HepG2 (cell line): ENCODE measurements around the gene COQ3. TPM values are rescaled to one million over a fixed set of nuclear protein-coding genes. Genes with fewer than 3 reads are reported as not detected.

Source experiments
- ATAD3A ChIP-seq: sonication (generic); formaldehyde crosslinking; IDR thresholded peaks from 2 replicates; pipeline ENCODE4 v1.4.0; 2020; ENCODE audit warnings: missing genetic modification reagents
- ELF4 ChIP-seq: sonication (generic); formaldehyde crosslinking; IDR thresholded peaks from 2 replicates; pipeline ENCODE4 v1.5.0; 2020; ENCODE audit warnings: missing genetic modification reagents, mild to moderate bottlenecking, moderate library complexity, borderline replicate concordance
- FOXK1 ChIP-seq: sonication (generic); formaldehyde crosslinking; IDR thresholded peaks from 2 replicates; pipeline ENCODE4 v1.4.0; 2020; ENCODE audit warnings: low read depth, missing genetic modification reagents, borderline replicate concordance
- ISX ChIP-seq: sonication (generic); formaldehyde crosslinking; conservative IDR thresholded peaks from 2 replicates; pipeline ENCODE4 v1.5.0; 2020; ENCODE audit warnings: missing genetic modification reagents
- MEIS1 ChIP-seq: sonication (generic); formaldehyde crosslinking; IDR thresholded peaks from 2 replicates; pipeline ENCODE4 v1.9.0; 2021; ENCODE audit warnings: mild to moderate bottlenecking, missing genetic modification reagents, moderate library complexity, borderline replicate concordance
- NR2F1 ChIP-seq, 2 experiments: fragments of 450-650 bp in 1 of 2; formaldehyde crosslinking in 1 of 2; IDR thresholded peaks; 2 replicates each; pipeline versions ENCODE4 v1.5.0 to v1.6.1; 2016 to 2020; ENCODE audit warnings: mild to moderate bottlenecking in 1 of 2, missing compliant biosample characterization in 1 of 2, missing genetic modification reagents in 1 of 2, moderate library complexity in 1 of 2
- PHF5A ChIP-seq: IDR thresholded peaks from one replicate; pipeline ENCODE4 v1.6.1; 2018; ENCODE audit warnings: low read depth, missing genetic modification reagents; ENCODE audit not compliant: unreplicated experiment
- RERE ChIP-seq: IDR thresholded peaks from 2 replicates; pipeline ENCODE4 v1.6.1; 2016; ENCODE audit warnings: low read depth, missing genetic modification reagents, missing compliant biosample characterization
- SRSF1 ChIP-seq: fragments of 200-400 bp; formaldehyde crosslinking; optimal IDR thresholded peaks from 2 replicates; pipeline ENCODE3; 2017; ENCODE audit warnings: mild to moderate bottlenecking, low read depth, low read length, moderate library complexity
- SYNCRIP ChIP-seq: fragments of 200-400 bp; formaldehyde crosslinking; IDR thresholded peaks from 2 replicates; pipeline ENCODE4 v1.6.1; 2018; ENCODE audit warnings: mild to moderate bottlenecking, low read depth, low read length; ENCODE audit not compliant: insufficient read depth
- TCF7 ChIP-seq: sonication (generic); IDR thresholded peaks from 2 replicates; pipeline ENCODE4 v1.6.1; 2016; ENCODE audit warnings: antibody characterized with exemption, low read depth
- U2AF2 ChIP-seq: fragments of 200-400 bp; formaldehyde crosslinking; IDR thresholded peaks from 2 replicates; pipeline ENCODE4 v1.6.1; 2017; ENCODE audit warnings: low read depth, mild to moderate bottlenecking, low read length
- ZNF367 ChIP-seq: sonication (generic); formaldehyde crosslinking; IDR thresholded peaks from 2 replicates; pipeline ENCODE4 v1.4.0; 2020; ENCODE audit warnings: missing genetic modification reagents, borderline replicate concordance
- ZNF446 ChIP-seq: sonication (generic); formaldehyde crosslinking; IDR thresholded peaks from 2 replicates; pipeline ENCODE4 v1.5.0; 2020; ENCODE audit warnings: mild to moderate bottlenecking, missing genetic modification reagents
- ZNF746 ChIP-seq: sonication (generic); formaldehyde crosslinking; IDR thresholded peaks from 2 replicates; pipeline ENCODE4 v1.8.0; 2022; ENCODE audit warnings: mild to moderate bottlenecking, missing genetic modification reagents
- ZNF879 ChIP-seq: sonication (generic); formaldehyde crosslinking; IDR thresholded peaks from 2 replicates; pipeline ENCODE4 v1.8.1; 2023; ENCODE audit warnings: missing genetic modification reagents
- polyA plus RNA-seq, 8 experiments: library from polyadenylated mRNA; depleted of rRNA in 3 of 8; stranded (reverse) in 7 of 8; unstranded in 1 of 8; fragments of >200 nt; fragmentation: Illumina TruSeq in 4 of 8; extraction: Trizol in 4 of 8; gene quantifications; 2 replicates each; pipeline versions ENCODE4 v1.2.1 to v1.2.3, GENCODE V29; 2011 to 2016; ENCODE audit warnings: low read depth in 4 of 8, missing spikeins in 1 of 8, mixed read lengths in 1 of 8; ENCODE audit not compliant: insufficient read depth in 1 of 8
- total RNA-seq, 5 experiments: library from RNA; depleted of rRNA; stranded (reverse); fragments of >200 nt; fragmentation: Illumina TruSeq; extraction: Trizol; gene quantifications; 2 replicates each; pipeline ENCODE4 v1.2.3, GENCODE V29; 2016; ENCODE audit warnings: low read depth in 1 of 5
- TF ChIP-seq, protein P1 (sequence below): sonication (generic); formaldehyde crosslinking; IDR thresholded peaks from 2 replicates; pipeline ENCODE4 v1.9.0; 2021; ENCODE audit warnings: mild to moderate bottlenecking, missing genetic modification reagents

COQ3 gene
- total and polyA plus RNA-seq, 2 of the 13 experiments (the other 11 are each of a cell fraction or from before 2014, with no cell fraction given): 5.3 to 20.5 TPM

GRCh38 chr6:99393698-99394531, at the start of gene COQ3 (continued):
- TF ChIP-seq ATAD3A (CRISPR knock-in tag) (no peak), ZNF367 (CRISPR knock-in tag) (no peak), TCF7 (no peak), ISX (CRISPR knock-in tag) (no peak), SYNCRIP (no peak), ELF4 (CRISPR knock-in tag) (no peak), RERE (CRISPR knock-in tag) (no peak), ZNF879 (CRISPR knock-in tag) (no peak), SRSF1 (no peak), U2AF2 (0 out of 2 replicates have a peak, but pooled peaks have one; percentile 9), NR2F1 (CRISPR knock-in tag; IDR thresholded peaks at IDR 0.05) (peak in 1 of 2 experiments; percentile 28; a peak in 2 of 4 replicates), ZNF446 (no peak), MEIS1 (CRISPR knock-in tag) (peak; percentile 88; the same call in 1 of the 2 replicates), PHF5A (no peak), FOXK1 (CRISPR knock-in tag) (0 out of 2 replicates have a peak, but pooled peaks have one; percentile 9), ZNF746 (CRISPR knock-in tag) (no peak)
- TF ChIP-seq, protein P1, sequence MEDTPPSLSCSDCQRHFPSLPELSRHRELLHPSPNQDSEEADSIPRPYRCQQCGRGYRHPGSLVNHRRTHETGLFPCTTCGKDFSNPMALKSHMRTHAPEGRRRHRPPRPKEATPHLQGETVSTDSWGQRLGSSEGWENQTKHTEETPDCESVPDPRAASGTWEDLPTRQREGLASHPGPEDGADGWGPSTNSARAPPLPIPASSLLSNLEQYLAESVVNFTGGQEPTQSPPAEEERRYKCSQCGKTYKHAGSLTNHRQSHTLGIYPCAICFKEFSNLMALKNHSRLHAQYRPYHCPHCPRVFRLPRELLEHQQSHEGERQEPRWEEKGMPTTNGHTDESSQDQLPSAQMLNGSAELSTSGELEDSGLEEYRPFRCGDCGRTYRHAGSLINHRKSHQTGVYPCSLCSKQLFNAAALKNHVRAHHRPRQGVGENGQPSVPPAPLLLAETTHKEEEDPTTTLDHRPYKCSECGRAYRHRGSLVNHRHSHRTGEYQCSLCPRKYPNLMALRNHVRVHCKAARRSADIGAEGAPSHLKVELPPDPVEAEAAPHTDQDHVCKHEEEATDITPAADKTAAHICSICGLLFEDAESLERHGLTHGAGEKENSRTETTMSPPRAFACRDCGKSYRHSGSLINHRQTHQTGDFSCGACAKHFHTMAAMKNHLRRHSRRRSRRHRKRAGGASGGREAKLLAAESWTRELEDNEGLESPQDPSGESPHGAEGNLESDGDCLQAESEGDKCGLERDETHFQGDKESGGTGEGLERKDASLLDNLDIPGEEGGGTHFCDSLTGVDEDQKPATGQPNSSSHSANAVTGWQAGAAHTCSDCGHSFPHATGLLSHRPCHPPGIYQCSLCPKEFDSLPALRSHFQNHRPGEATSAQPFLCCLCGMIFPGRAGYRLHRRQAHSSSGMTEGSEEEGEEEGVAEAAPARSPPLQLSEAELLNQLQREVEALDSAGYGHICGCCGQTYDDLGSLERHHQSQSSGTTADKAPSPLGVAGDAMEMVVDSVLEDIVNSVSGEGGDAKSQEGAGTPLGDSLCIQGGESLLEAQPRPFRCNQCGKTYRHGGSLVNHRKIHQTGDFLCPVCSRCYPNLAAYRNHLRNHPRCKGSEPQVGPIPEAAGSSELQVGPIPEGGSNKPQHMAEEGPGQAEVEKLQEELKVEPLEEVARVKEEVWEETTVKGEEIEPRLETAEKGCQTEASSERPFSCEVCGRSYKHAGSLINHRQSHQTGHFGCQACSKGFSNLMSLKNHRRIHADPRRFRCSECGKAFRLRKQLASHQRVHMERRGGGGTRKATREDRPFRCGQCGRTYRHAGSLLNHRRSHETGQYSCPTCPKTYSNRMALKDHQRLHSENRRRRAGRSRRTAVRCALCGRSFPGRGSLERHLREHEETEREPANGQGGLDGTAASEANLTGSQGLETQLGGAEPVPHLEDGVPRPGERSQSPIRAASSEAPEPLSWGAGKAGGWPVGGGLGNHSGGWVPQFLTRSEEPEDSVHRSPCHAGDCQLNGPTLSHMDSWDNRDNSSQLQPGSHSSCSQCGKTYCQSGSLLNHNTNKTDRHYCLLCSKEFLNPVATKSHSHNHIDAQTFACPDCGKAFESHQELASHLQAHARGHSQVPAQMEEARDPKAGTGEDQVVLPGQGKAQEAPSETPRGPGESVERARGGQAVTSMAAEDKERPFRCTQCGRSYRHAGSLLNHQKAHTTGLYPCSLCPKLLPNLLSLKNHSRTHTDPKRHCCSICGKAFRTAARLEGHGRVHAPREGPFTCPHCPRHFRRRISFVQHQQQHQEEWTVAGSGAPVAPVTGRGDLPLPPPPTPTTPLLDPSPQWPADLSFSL (CRISPR knock-in tag): no peak
